Adrenal gland (tissue), 12 donors: ENCODE results near the gene MAPK13. TPM values are rescaled to one million over a fixed set of nuclear protein-coding genes. Genes with fewer than 3 reads are reported as not detected.

ENCODE experiments used
- DNase-seq, 7 donors: peaks; one replicate each; pipeline ENCODE4 v3.0.0-alpha.2; 2019 to 2020
- H3K27ac ChIP-seq, 5 donors: fragments of 200-600 bp; sonication (generic) in 4 of 5; 1 replicate in 3 of 5; 2 replicates in 2 of 5; pipeline versions ENCODE4 v1.5.1 to v1.8.0; 2016 to 2020; ENCODE audit warnings: mild to moderate bottlenecking in 1 of 5
- H3K27me3 ChIP-seq: fragments of 200-600 bp; 2 replicates; pipeline ENCODE4 v1.8.0; 2021
- H3K36me3 ChIP-seq, 2 donors: fragments of 200-600 bp; replicated peaks in 1 of 2; 1 replicate in 1 of 2; 2 replicates in 1 of 2; pipeline versions ENCODE4 v1.5.1 to v1.8.0; 2018 to 2022
- H3K4me1 ChIP-seq, 2 donors: fragments of 200-600 bp; replicated peaks in 1 of 2; 1 replicate in 1 of 2; 2 replicates in 1 of 2; pipeline versions ENCODE4 v1.5.1 to v1.8.0; 2018 to 2021
- H3K4me3 ChIP-seq, 4 donors: fragments of 200-600 bp; sonication (generic) in 3 of 4; one replicate each; pipeline ENCODE4 v1.5.1; 2016 to 2018
- H3K9me3 ChIP-seq, 3 donors: fragments of 200-600 bp; sonication (generic) in 1 of 3; replicated peaks in 1 of 3; 1 replicate in 2 of 3; 2 replicates in 1 of 3; pipeline versions ENCODE4 v1.5.1 to v1.8.0; 2016 to 2021
- CTCF ChIP-seq, 6 experiments: fragments of 450-650 bp in 4 of 6; fragments of 200-600 bp in 2 of 6; sonication (generic) in 1 of 6; IDR thresholded peaks; 1 replicate in 5 of 6; 2 replicates in 1 of 6; pipeline versions ENCODE4 v1.5.1 to v1.8.0; 2016 to 2021; ENCODE audit warnings: antibody characterized with exemption in 6 of 6, mild to moderate bottlenecking in 2 of 6, moderate library complexity in 1 of 6
- POLR2A ChIP-seq, 2 donors: fragments of 450-650 bp; IDR thresholded peaks; one replicate each; pipeline ENCODE4 v1.6.1; 2017; ENCODE audit warnings: antibody characterized with exemption in 2 of 2, mild to moderate bottlenecking in 2 of 2, moderate library complexity in 1 of 2
- WGBS, 4 donors: extraction: QIAGEN DNeasy Blood & Tissue Kit in 2 of 4; methylation state at CpG; one replicate each; pipeline versions ENCODE4 v1.1.5 to v1.1.7; 2013 to 2017; 5-methylcytosine and 5-hydroxymethylcytosine counted together
- intact Hi-C, 2 donors: fragments of 100-400 bp; cut with DNase I; formaldehyde crosslinking; loops; one replicate each; pipeline versions ENCODE4 v1.14.1 to v1.15.0; 2022 to 2023
- polyA plus RNA-seq, 3 donors: library from polyadenylated mRNA; stranded (reverse); fragments of 200-250 nt in 2 of 3; fragments of 350-450 nt in 1 of 3; fragmentation: Illumina TruSeq in 1 of 3; extraction: RNeasy Lipid Tissue Mini Kit (QIAGEN cat#74804) in 1 of 3; gene quantifications; one replicate each; pipeline ENCODE4 v1.2.3, GENCODE V29; 2013 to 2014
- total RNA-seq, 9 donors: library from RNA; depleted of rRNA in 4 of 9; stranded (reverse); fragments of >200 nt in 4 of 9; fragments of 120-200 nt in 1 of 9; fragmentation: NEBNext Ultra II Directional in 1 of 9; extraction: Animal tissue kit (Norgen Biotek cat#: 25700) in 1 of 9; gene quantifications; one replicate each; pipeline versions ENCODE4 v1.1.0 to v1.2.4, GENCODE V29; 2013 to 2023
- donor health status: healthy with polysubstance abuse.
- donor health status: Bipolar disorder and iron deficiency.
- donor health status: DM: yes; HTN: yes; CAD: no.
- donor health status: DM: no; HTN: no; CAD: no.
- donor health status: DM: no; HTN: no; CAD: no.
- donor health status: DM: yes; HTN: yes; CAD: no.

The MAPK13 gene
- total and polyA plus RNA-seq, 12 donors = 30.0 to 148 (median 83.4) TPM

GRCh38 chr6:36102853-36103252 lies 27.5 kb upstream of the MAPK13 start:
- H3K9me3 ChIP-seq = no peaks in the 10 kb centered on the region
- TF ChIP-seq POLR2A (IDR thresholded peaks at IDR 0.05) (no peak), CTCF (IDR thresholded peaks at IDR 0.05) (no peak)
- DNase-seq = no peak
- no peaks in the 10 kb centered on the region for H3K4me1 ChIP-seq
- intact Hi-C loops = no loop called here
- H3K27ac ChIP-seq = no peak overlapping the region
- H3K27me3 ChIP-seq = no peaks in the 10 kb centered on the region
- no peak overlapping the region for H3K4me3 ChIP-seq
- peaks cover 0 to 34% of the 10 kb centered on the region in 2 donors for H3K36me3 ChIP-seq
- WGBS, 4 donors = 67 to 70% (median 69%) methylated on average over 4 of the region's 4 CpGs

- no peak for TF ChIP-seq CTCF (IDR thresholded peaks at IDR 0.05)
- no peak for TF ChIP-seq POLR2A (IDR thresholded peaks at IDR 0.05)
- Histone ChIP-seq H3K9me3 (no peaks in the 10 kb centered on the region), H3K27me3 (no peaks in the 10 kb centered on the region), H3K4me3 (no peak overlapping the region), H3K4me1 (no peaks in the 10 kb centered on the region), H3K36me3 (peaks cover 0 to 54% of the 10 kb centered on the region in 2 donors), H3K27ac (no peak overlapping the region)
- 52 to 64% (median 54%) methylated on average over 2 of the region's 2 CpGs for WGBS, 4 donors
- no peak for DNase-seq
- intact Hi-C loops = no loop called here
Measured at GRCh38 chr6:36104836-36105235, 25.5 kb upstream of the MAPK13 start.

GRCh38 chr6:36109092-36109491 lies 21.2 kb upstream of the MAPK13 start:
- Histone ChIP-seq H3K27me3 (no peaks in the 10 kb centered on the region), H3K9me3 (no peaks in the 10 kb centered on the region), H3K27ac (no peak overlapping the region), H3K4me1 (no peaks in the 10 kb centered on the region), H3K4me3 (no peak overlapping the region), H3K36me3 (peaks cover 0 to 53% of the 10 kb centered on the region in 2 donors)
- DNase-seq = no peak
- WGBS, 4 donors = 80 to 93% (median 84%) methylated on average over 7 of the region's 7 CpGs
- TF ChIP-seq CTCF (IDR thresholded peaks at IDR 0.05) (no peak), POLR2A (IDR thresholded peaks at IDR 0.05) (no peak)
- intact Hi-C loops = no loop called here

GRCh38 chr6:36110050-36110449 lies 20.3 kb upstream of the MAPK13 start:
- Histone ChIP-seq H3K27ac (no peak overlapping the region), H3K27me3 (no peaks in the 10 kb centered on the region), H3K4me1 (no peaks in the 10 kb centered on the region), H3K9me3 (no peaks in the 10 kb centered on the region), H3K4me3 (no peak overlapping the region), H3K36me3 (peaks cover 0 to 49% of the 10 kb centered on the region in 2 donors)
- intact Hi-C loops = no loop called here
- DNase-seq = no peak
- no peak for TF ChIP-seq POLR2A (IDR thresholded peaks at IDR 0.05)
- no peak for TF ChIP-seq CTCF (IDR thresholded peaks at IDR 0.05)
- 60 to 87% (median 82%) methylated on average over 3 of the region's 3 CpGs for WGBS, 4 donors
